ENCODE results near the gene SCYL1.

SCYL1 gene

DNA sequence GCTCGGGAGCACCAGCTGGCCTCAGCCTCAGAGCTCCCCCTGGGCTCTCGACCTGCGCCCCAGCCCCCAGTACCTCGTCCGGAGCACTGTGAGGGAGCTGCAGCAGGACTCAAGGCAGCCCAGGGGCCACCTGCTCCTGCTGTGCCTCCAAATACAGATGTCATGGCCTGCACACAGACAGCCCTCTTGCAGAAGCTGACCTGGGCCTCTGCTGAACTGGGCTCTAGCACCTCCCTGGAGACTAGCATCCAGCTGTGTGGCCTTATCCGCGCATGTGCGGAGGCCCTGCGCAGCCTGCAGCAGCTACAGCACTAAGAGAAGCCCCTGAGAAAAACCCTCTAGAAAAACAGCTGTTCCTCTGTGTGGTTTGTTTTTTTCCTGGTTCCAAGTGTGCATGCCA is 46.5 kb downstream of the SCYL1 start:
- no peak for DNase-seq (ENCODE audit: low read depth)

DNA sequence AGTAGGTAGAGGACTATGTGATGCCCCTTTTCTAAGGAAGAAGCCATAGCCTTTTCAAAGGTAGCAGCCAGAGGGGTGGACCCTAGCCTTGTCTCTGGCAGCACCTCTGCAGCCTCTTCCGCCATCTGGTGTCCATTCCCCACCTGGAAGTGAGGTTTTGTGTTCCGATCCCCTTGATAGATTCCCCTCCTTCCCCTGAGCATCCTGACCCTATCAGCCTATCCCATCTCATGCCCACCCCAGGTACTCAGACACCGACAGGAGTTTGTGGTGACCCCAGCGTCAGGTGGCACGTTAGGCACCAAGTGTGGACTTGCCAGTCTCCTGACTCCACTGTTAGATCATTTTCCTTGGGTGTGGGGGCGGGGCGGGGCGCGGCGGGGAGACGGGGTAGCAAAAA is 47.1 kb downstream of the SCYL1 start:
- DNase-seq (ENCODE audit: low read depth), result no peak

- peak; percentile 82 for DNase-seq (ENCODE audit: low read depth)
Observed at GRCh38 chr11:65572356-65573051, 47.6 kb downstream of the SCYL1 start, which contains the start of gene FAM89B. FAM89B (plus strand) TSS chr11:65572538; CDS start chr11:65572670, 132 bp downstream.

- DNase-seq (ENCODE audit: low read depth), result no peak
Observed at GRCh38 chr11:65573391-65574079, 48.7 kb downstream of the SCYL1 start.

- peak; percentile 77 for DNase-seq (ENCODE audit: low read depth)
Observed at GRCh38 chr11:65574109-65574810, 49.4 kb downstream of the SCYL1 start.

DNA sequence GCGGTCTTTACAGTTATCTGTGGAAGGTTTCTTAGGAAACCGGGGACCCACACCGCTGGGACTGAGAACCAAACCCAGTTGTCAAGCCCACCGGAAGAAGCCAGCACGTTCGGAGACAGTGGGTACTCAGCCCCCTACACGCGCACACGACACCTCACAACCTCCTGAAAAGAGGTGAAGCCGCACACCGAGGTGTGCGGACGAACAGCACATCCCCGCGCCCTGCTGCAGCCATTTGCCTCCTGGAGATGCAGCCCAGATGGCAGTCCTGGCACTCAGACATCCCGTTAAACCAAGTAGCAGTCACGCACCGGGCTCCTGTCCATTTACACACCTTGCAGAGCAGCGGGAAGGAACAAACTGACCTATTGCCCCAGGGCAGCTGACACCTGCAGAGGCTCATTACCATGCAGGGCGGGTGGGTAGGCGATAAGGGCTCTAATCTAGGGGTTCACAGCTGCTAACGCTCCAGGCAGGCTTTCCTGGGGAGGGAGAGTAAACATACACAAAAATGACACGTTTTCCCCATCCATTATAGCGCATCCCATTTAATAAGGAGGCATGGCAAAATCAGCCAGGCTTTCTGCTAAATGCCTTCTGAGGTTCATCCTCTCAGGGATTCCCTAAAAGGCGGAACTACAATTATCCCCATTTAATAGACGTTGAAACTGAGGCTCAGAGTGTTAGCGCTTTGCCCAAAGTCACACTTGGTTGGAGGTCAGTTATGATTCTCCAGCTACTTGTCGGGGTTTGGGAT is 50.1 kb downstream of the SCYL1 start:
- no peak for DNase-seq (ENCODE audit: low read depth)

- peak; percentile 75 for DNase-seq (ENCODE audit: low read depth)
Observed at GRCh38 chr11:65575568-65576231, 50.8 kb downstream of the SCYL1 start, which contains the start of gene EHBP1L1. EHBP1L1 (plus strand) TSS chr11:65576053; CDS start chr11:65576303, 250 bp downstream.

GRCh38 chr11:65576232-65576866 is 51.5 kb downstream of the SCYL1 start:
- no peak for DNase-seq (ENCODE audit: low read depth)

DNA sequence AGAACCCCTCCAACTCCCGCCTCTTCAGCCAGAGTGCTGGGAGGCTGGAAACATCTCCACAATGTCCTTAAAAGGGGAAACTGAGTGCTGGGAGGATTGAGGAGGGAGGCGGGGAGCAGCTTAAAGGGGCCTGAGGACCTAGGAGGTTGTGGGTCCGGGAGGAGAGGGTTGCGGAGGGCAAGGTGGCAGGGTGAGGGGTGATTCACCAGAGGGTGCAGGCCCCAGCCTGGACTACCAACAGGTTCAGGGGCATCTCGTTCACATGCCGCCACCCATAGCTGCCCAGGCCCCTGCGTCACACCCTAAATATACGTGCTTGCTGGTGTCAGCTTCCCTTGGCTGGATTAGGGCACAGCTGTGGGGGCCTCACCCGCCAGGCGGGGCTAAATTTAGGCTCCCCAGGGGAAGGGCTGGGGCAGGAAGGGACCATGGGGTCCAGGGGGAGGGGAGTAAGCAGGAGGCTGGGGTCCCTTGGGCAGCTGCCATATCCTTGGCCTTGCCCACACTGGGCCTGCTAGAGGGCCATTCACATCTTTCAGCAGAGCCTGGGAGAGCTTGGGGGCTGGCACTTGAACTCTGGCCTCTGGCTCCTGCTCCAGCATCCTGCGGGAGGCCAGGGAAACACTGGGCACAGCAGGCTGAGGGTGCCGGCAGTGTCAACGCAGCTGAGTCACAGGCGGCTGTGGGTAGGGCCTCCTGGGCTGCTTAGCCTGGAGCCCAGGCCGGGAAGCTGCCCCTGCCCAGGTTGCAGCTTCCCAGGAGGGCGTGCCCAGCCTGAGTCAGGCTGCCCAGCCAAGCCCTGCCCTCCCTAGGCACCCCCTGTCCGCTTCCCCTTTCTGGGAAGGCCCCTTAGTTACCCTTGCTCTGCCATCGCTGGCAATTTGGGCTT is 52.2 kb downstream of the SCYL1 start:
- no peak for DNase-seq (ENCODE audit: low read depth)

DNA sequence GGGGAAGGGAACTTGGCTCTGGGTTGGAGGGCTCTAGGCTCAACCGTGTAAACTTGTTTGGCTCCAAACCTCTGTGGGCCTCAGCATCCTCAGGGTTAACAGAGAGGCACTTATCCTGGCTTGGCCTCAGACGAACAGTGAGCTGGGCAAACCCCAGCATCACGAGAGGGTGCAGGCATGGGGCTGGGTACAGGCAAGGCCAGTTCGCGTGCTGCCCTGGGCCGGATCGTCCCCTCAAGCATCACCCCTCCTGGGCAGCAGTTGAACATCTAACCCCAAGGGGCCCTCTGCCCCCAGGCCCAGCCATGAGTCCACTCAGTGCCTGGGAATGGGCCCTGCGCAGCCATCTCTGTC is 52.9 kb downstream of the SCYL1 start:
- no peak for DNase-seq (ENCODE audit: low read depth)

GRCh38 chr11:65578134-65578533 is 53.3 kb downstream of the SCYL1 start:
- no peak for DNase-seq (ENCODE audit: low read depth)

GRCh38 chr11:65578667-65579066 is 53.8 kb downstream of the SCYL1 start:
- no peak for DNase-seq (ENCODE audit: low read depth)

- no peak for DNase-seq (ENCODE audit: low read depth)
Observed at GRCh38 chr11:65579291-65579690, 54.4 kb downstream of the SCYL1 start.

GRCh38 chr11:65580031-65580692 is 55.3 kb downstream of the SCYL1 start:
- no peak for DNase-seq (ENCODE audit: low read depth)

GRCh38 chr11:65580756-65581155 is 55.9 kb downstream of the SCYL1 start:
- no peak for DNase-seq (ENCODE audit: low read depth)

DNA sequence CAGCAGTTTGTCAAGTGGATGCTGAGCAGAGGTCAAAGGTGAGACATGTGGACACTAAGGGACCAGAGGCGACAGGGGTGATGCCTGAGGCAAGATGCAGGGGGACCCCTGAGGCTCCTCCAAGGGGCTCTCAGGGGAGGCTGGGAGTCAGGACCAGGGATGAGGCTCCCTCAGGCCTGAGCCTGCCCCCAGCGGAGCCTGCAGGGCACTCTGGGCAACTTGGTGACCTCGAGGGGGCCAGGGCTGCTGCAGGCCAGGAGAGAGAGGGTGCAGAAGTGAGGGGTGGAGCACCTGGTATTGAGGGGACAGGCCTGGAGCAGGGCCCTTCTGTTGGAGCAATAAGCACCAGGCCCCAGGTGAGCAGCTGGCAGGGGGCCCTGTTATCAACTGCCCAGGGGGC is 57.0 kb downstream of the SCYL1 start:
- no peak for DNase-seq (ENCODE audit: low read depth)

- DNase-seq (ENCODE audit: low read depth), result no peak
Observed at GRCh38 chr11:65583589-65583988, 58.7 kb downstream of the SCYL1 start.

- DNase-seq (ENCODE audit: low read depth), result no peak
Observed at GRCh38 chr11:65584106-65584505, 59.2 kb downstream of the SCYL1 start.

GRCh38 chr11:65584723-65585171 is 59.9 kb downstream of the SCYL1 start:
- DNase-seq (ENCODE audit: low read depth), result no peak

Data from activated T-helper 1 cell treated with Interleukin-2 at 50 U/mL for 16 hours (primary cell).